GM19023 (cell line): ENCODE data around the gene TRMO.

Experiments
- ATAC-seq: cut with Tn5 transposase; IDR thresholded peaks from one replicate; pipeline ENCODE4 v1.9.1; 2021; ENCODE audit warnings: mild to moderate bottlenecking, moderate library complexity; ENCODE audit not compliant: unreplicated experiment

Gene TRMO

GRCh38 chr9:97864396-97864795 is 57.9 kb downstream of the TRMO start:
- ATAC-seq: no peak

- ATAC-seq: no peak
These were observed 59.0 kb downstream of the TRMO start for GRCh38 chr9:97863314-97863713.

- ATAC-seq: no peak
These were observed 61.2 kb downstream of the TRMO start for GRCh38 chr9:97861148-97861475.

- ATAC-seq: no peak
These were observed 61.7 kb downstream of the TRMO start for GRCh38 chr9:97860451-97861147.

- ATAC-seq: no peak
These were observed 63.0 kb downstream of the TRMO start for GRCh38 chr9:97859346-97859745.

GRCh38 chr9:97858826-97859225 is 63.5 kb downstream of the TRMO start:
- no peak for ATAC-seq

GRCh38 chr9:97858393-97858713 is 63.9 kb downstream of the TRMO start:
- ATAC-seq: no peak

GRCh38 chr9:97857606-97858392 is 64.5 kb downstream of the TRMO start:
- no peak for ATAC-seq

GRCh38 chr9:97856857-97857605 is 65.3 kb downstream of the TRMO start:
- no peak for ATAC-seq

GRCh38 chr9:97855899-97856298 is 66.4 kb downstream of the TRMO start:
- ATAC-seq: no peak

- ATAC-seq: no peak
These were observed 66.8 kb downstream of the TRMO start for GRCh38 chr9:97855486-97855875.

GRCh38 chr9:97854696-97855485 is 67.4 kb downstream of the TRMO start:
- no peak for ATAC-seq
